Aorta (tissue), 5 donors: Measurements from ENCODE around the gene ING2. TPM values are rescaled to one million over a fixed set of nuclear protein-coding genes. Genes with fewer than 3 reads are reported as not detected.

ENCODE experiments used
- ATAC-seq: fragments of 200-7000 bp; cut with Tn5 transposase; one replicate; pipeline ENCODE4 v1.9.1; 2022; ENCODE audit warnings: moderate library complexity; ENCODE audit not compliant: low FRiP score
- DNase-seq, 2 donors: peaks; one replicate each; pipeline ENCODE4 v3.0.0-alpha.2; 2020
- H3K27ac ChIP-seq, 2 donors: one replicate each; pipeline ENCODE4 v1.5.1; 2013; ENCODE audit warnings: low read length in 2 of 2, mild to moderate bottlenecking in 2 of 2, moderate library complexity in 2 of 2, control low read depth in 1 of 2, inconsistent platforms in 1 of 2, low read depth in 1 of 2
- H3K27me3 ChIP-seq, 2 donors: one replicate each; pipeline ENCODE4 v1.6.1; 2013; ENCODE audit warnings: control low read depth in 1 of 2, low read length in 1 of 2, mild to moderate bottlenecking in 1 of 2, moderate library complexity in 1 of 2; ENCODE audit not compliant: insufficient read depth in 2 of 2, control insufficient read depth in 1 of 2
- H3K36me3 ChIP-seq, 2 donors: one replicate each; pipeline ENCODE4 v1.6.1; 2013; ENCODE audit warnings: control low read depth in 1 of 2, low read length in 1 of 2, mild to moderate bottlenecking in 1 of 2; ENCODE audit not compliant: insufficient read depth in 2 of 2, control insufficient read depth in 1 of 2
- H3K4me1 ChIP-seq, 2 donors: one replicate each; pipeline ENCODE4 v1.6.1; 2013; ENCODE audit warnings: low read length in 2 of 2, control low read depth in 1 of 2, mild to moderate bottlenecking in 1 of 2, moderate library complexity in 1 of 2; ENCODE audit not compliant: insufficient read depth in 2 of 2, control insufficient read depth in 1 of 2
- H3K4me3 ChIP-seq, 2 donors: one replicate each; pipeline ENCODE4 v1.5.1; 2013; ENCODE audit warnings: low read length in 2 of 2, control low read depth in 1 of 2, mild to moderate bottlenecking in 1 of 2
- H3K9me3 ChIP-seq: one replicate; pipeline ENCODE4 v1.6.1; 2013; ENCODE audit warnings: mild to moderate bottlenecking, low read length; ENCODE audit not compliant: control insufficient read depth
- WGBS, 2 donors: extraction: QIAGEN DNeasy Blood & Tissue Kit; methylation state at CpG; one replicate each; pipeline ENCODE4 v1.1.7; 2013; 5-methylcytosine and 5-hydroxymethylcytosine counted together
- intact Hi-C, 2 donors: fragments of 100-400 bp; cut with DNase I; formaldehyde crosslinking; loops; one replicate each; pipeline versions ENCODE4 v1.14.2 to v1.15.0; 2022
- polyA plus RNA-seq, 2 donors: library from polyadenylated mRNA; stranded (reverse); fragments of 200-250 nt; gene quantifications; one replicate each; pipeline ENCODE4 v1.2.3, GENCODE V29; 2013
- total RNA-seq, 2 donors: library from RNA; stranded (reverse); fragmentation: NEBNext Ultra II Directional; extraction: Animal tissue kit (Norgen Biotek cat#: 25700); gene quantifications; one replicate each; pipeline ENCODE4 v1.2.1, GENCODE V29; 2021
- donor health status: healthy with polysubstance abuse.
- donor health status: Bipolar disorder and iron deficiency.
- donor health status: DM: no; HTN: no; CAD: no.
- donor health status: DM: no; HTN: no; CAD: no.
- donor health status: DM: yes; HTN: yes; CAD: no.

The ING2 gene
- total and polyA plus RNA-seq, 4 donors: 6.3 to 22.3 (median 9.9) TPM

DNA sequence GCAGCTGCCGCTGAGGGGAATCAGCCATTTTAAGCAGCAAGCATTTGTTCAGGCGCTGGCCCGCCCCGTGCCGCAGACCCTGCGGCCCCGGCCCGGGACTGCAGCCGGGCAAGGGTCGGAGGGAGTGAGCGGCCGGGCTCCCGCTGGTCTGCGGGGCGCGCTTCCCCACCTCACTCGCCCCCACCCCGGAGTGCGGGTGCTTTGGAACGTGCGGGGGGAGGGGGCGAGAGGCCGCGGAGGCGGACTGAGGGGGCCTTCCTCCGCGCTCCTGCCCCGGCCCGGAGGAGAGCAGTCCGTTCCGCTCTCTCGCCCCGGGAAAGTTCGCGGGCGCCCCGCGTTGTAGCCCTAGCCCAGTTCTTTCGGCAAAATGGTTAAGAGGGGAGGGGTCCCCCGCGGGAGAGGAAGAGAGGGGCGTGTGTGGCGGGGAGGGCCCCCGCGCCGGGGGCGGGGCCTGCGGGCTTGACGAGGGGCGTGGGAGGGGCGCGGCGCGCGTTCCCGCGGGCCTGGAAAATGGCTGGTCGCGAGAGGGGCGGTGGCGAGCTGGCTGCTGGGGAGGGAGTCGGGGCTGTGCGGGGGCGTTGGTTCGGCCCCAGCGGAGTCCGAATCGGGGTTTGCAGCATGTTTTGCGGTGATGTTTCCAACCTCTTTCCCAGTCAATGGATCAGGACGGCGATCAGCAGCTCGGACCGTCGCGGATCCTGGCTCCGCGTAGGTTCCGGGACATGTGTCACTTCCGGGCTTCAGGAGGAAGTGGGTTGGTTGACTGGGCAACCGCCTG is 942 bp downstream of the ING2 start:
- ATAC-seq: peak; percentile 83
- H3K36me3 ChIP-seq: no peaks in the 10 kb centered on the region
- intact Hi-C loops: loop anchor here (2.0 to 10.0 kb wide), 4 partner anchors 61 to 411 kb away; partner anchors contain the start of genes CDKN2AIP (in 1 of the 2), RWDD4 (in 1 of the 2), TRAPPC11 (in 1 of the 2) and WWC2 (in 1 of the 2)

GRCh38 chr4:183506389-183506735 is 1.5 kb downstream of the ING2 start:
- Histone ChIP-seq H3K4me3 (peak overlapping the region; percentile 81 to 94), H3K9me3 (no peaks in the 10 kb centered on the region), H3K27ac (no peak overlapping the region), H3K27me3 (no peaks in the 10 kb centered on the region), H3K36me3 (no peaks in the 10 kb centered on the region), H3K4me1 (no peaks in the 10 kb centered on the region)
- DNase-seq (no peak), ATAC-seq (no peak)
- intact Hi-C loops: loop anchor here (2.0 to 10.0 kb wide), 4 partner anchors 62 to 412 kb away; partner anchors contain the start of genes CDKN2AIP (in 1 of the 2), RWDD4 (in 1 of the 2), TRAPPC11 (in 1 of the 2) and WWC2 (in 1 of the 2)
- 0 to 1% methylated on average over 14 of the region's 14 CpGs for WGBS, 2 donors

More for the DNA sequence above, 942 bp downstream of the ING2 start:
- WGBS, 2 donors: 0 to 1% methylated on average over 59 to 80 of the region's 80 CpGs
- peak overlapping the region; percentile 59 to 82 for H3K27ac ChIP-seq
- peak overlapping the region; percentile 86 to 94 for H3K4me3 ChIP-seq
- peak; percentile 94 to 96 for DNase-seq
- H3K4me1 ChIP-seq: no peaks in the 10 kb centered on the region
- no peaks in the 10 kb centered on the region for H3K27me3 ChIP-seq
- no peaks in the 10 kb centered on the region for H3K9me3 ChIP-seq

GRCh38 chr4:183507925-183508696 is 3.3 kb downstream of the ING2 start:
- Histone ChIP-seq H3K4me3 (no peak overlapping the region), H3K9me3 (no peaks in the 10 kb centered on the region), H3K4me1 (no peaks in the 10 kb centered on the region), H3K36me3 (no peaks in the 10 kb centered on the region), H3K27me3 (no peaks in the 10 kb centered on the region), H3K27ac (no peak overlapping the region)
- WGBS, 2 donors: 72 to 74% methylated on average over 6 of the region's 6 CpGs
- ATAC-seq (no peak), DNase-seq (no peak)
- intact Hi-C loops: loop anchor here (2.0 to 10.0 kb wide), 4 partner anchors 63 to 413 kb away; partner anchors contain the start of genes CDKN2AIP (in 1 of the 2), RWDD4 (in 1 of the 2), TRAPPC11 (in 1 of the 2) and WWC2 (in 1 of the 2)

DNA sequence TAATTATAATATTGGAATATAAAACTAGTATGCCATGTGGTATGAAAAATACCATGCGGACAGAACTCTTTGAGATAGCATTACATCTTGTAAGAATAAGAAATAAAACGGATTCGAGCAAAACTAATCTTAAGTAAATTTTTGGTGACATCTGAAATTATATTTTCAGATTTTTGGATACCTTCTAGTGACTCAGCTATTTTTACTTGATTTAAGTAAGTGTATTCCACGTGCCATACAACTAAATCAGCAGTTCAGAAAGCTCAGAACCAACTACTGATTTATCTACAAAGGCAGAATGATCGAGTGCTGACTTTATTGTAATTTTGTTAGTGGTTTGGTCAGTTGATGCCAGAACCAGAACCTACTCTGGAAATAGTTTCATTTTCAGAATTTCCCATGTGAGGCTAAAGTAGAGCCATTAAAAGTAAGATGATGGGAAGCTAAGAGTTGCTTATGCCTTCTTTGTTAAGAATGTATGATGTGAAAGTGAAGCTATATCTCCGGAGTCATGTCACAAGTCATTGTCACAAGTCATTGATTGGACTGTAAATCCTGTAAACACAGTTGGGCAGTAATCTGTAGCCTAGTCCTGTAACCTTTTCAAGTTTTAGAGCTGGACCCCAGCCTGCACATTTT is 4.0 kb downstream of the ING2 start:
- Histone ChIP-seq H3K4me1 (no peaks in the 10 kb centered on the region), H3K36me3 (no peaks in the 10 kb centered on the region), H3K27me3 (no peaks in the 10 kb centered on the region), H3K27ac (no peak overlapping the region), H3K9me3 (no peaks in the 10 kb centered on the region), H3K4me3 (no peak overlapping the region)
- no peak for DNase-seq
- 63 to 68% methylated on average over 6 of the region's 6 CpGs for WGBS, 2 donors
- intact Hi-C loops: loop anchor here in 1 of 2 donors (5.0 to 10.0 kb wide), 2 partner anchors 128 to 414 kb away; partner anchors contain the start of gene WWC2
- no peak for ATAC-seq

- Histone ChIP-seq H3K27me3 (no peaks in the 10 kb centered on the region), H3K4me3 (no peak overlapping the region), H3K36me3 (peaks cover 0 to 1% of the 10 kb centered on the region in 2 donors), H3K27ac (no peak overlapping the region), H3K9me3 (no peaks in the 10 kb centered on the region), H3K4me1 (no peaks in the 10 kb centered on the region)
- ATAC-seq: no peak
- intact Hi-C loops: no loop called here
- WGBS, 2 donors: 68 to 71% methylated on average over 6 of the region's 6 CpGs
- DNase-seq: no peak
These were observed 10.6 kb downstream of the ING2 start for GRCh38 chr4:183515411-183515810.

DNA sequence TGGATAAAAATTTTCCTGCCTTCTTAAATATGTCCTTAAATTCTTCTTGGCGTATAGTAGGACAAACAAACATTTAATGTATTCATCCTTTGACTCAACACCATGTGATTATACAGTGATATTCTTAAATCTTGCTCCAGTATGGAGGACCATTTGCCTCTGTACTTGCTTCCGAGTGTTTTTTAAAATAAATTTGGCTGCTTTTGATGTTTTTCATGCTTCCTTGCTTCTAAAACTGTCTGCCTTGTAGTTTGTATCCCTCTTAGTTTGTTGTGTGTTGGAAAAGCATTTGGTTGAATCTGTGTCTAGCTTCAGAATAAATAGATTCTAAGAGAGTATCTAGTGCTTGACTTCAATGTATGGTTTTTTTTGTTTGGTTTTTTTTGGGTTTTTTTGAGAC is 12.3 kb downstream of the ING2 start:
- Histone ChIP-seq H3K27ac (no peak overlapping the region), H3K27me3 (no peaks in the 10 kb centered on the region), H3K4me3 (no peak overlapping the region), H3K4me1 (no peaks in the 10 kb centered on the region), H3K9me3 (no peaks in the 10 kb centered on the region), H3K36me3 (peaks cover 0 to 1% of the 10 kb centered on the region in 2 donors)
- ATAC-seq: no peak
- DNase-seq: no peak
- intact Hi-C loops: no loop called here
- WGBS, 2 donors: 75 to 85% methylated on average over 2 of the region's 2 CpGs

GRCh38 chr4:183517781-183518180 is 12.9 kb downstream of the ING2 start:
- no peak for ATAC-seq
- Histone ChIP-seq H3K27me3 (no peaks in the 10 kb centered on the region), H3K36me3 (peaks cover 0 to 1% of the 10 kb centered on the region in 2 donors), H3K9me3 (no peaks in the 10 kb centered on the region), H3K4me1 (no peaks in the 10 kb centered on the region), H3K4me3 (no peak overlapping the region), H3K27ac (no peak overlapping the region)
- DNase-seq: no peak
- intact Hi-C loops: no loop called here
- 91 to 92% methylated on average over 3 of the region's 3 CpGs for WGBS, 2 donors

DNA sequence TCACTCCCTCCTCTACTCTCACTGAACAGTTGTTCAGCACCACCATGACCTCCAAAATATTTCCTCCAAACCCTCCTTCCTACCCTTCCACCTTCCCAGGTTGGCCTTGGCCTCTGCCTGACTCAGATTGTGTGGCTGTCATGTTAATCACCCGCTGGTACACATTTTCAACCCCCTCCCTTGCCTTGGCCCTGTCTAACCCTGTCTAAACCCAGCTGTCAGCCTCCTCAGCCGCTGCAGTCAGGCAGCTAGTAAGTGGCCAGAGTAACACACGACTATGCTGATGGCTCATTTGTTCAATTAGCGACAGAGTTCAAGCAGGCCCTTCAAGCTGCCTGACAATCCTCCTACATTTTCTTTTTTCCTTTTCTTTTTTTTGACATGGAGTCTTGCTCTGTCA is 18.0 kb downstream of the ING2 start:
- no peak for ATAC-seq
- no peak overlapping the region for H3K4me3 ChIP-seq
- intact Hi-C loops: no loop called here
- no peaks in the 10 kb centered on the region for H3K36me3 ChIP-seq
- no peak overlapping the region for H3K27ac ChIP-seq
- no peak for DNase-seq
- 60 to 64% methylated on average over 4 of the region's 4 CpGs for WGBS, 2 donors
- no peaks in the 10 kb centered on the region for H3K4me1 ChIP-seq
- no peaks in the 10 kb centered on the region for H3K9me3 ChIP-seq
- H3K27me3 ChIP-seq: no peaks in the 10 kb centered on the region
